ENCODE measurements around the gene HUWE1.
A peak's percentile ranks its signal among the peaks of the same experiment; 100 is the strongest.
"Not testable (repeated sequence)": the region's sequence is repeated elsewhere in the genome, so short reads cannot be mapped to it uniquely, and the experiment has no call there.

Gene HUWE1, protein sequence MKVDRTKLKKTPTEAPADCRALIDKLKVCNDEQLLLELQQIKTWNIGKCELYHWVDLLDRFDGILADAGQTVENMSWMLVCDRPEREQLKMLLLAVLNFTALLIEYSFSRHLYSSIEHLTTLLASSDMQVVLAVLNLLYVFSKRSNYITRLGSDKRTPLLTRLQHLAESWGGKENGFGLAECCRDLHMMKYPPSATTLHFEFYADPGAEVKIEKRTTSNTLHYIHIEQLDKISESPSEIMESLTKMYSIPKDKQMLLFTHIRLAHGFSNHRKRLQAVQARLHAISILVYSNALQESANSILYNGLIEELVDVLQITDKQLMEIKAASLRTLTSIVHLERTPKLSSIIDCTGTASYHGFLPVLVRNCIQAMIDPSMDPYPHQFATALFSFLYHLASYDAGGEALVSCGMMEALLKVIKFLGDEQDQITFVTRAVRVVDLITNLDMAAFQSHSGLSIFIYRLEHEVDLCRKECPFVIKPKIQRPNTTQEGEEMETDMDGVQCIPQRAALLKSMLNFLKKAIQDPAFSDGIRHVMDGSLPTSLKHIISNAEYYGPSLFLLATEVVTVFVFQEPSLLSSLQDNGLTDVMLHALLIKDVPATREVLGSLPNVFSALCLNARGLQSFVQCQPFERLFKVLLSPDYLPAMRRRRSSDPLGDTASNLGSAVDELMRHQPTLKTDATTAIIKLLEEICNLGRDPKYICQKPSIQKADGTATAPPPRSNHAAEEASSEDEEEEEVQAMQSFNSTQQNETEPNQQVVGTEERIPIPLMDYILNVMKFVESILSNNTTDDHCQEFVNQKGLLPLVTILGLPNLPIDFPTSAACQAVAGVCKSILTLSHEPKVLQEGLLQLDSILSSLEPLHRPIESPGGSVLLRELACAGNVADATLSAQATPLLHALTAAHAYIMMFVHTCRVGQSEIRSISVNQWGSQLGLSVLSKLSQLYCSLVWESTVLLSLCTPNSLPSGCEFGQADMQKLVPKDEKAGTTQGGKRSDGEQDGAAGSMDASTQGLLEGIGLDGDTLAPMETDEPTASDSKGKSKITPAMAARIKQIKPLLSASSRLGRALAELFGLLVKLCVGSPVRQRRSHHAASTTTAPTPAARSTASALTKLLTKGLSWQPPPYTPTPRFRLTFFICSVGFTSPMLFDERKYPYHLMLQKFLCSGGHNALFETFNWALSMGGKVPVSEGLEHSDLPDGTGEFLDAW (N-terminal part only)

DNA sequence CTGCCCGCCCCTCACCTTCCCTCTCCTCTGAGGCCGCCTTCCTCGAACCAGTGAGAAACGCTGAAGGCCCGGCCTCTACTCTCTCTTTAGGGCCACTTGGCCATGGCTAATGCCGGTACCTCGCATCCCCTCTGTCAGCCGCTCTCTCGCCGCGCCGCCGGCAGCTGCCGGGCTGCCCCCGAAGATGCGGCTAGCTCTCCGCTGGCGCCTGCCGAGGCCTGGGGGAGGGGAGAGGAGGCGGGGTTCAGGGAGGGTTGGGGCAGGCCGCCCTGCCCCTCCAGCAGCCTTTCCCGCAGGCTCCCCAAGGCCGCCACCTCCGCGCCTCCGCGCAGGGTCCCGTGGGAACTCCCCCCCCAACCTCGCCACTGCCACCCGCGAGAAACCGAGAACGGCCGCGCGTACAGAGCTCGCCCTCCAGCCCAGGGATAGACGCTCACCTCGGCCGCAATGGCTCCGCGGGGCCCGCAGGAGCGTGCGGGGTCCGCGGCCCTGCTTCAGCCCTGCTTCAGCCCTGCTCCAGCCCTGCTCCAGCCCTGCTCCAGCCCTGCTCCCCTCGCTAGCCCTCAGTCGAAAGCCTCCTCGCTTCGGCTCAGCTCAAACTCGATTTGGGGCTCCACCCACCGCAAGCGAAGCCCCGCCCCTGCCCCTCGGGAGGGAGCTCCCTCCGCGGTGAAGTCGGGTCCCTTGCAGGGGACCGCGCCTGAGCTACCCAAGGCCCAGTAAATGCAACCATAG, at the start of gene HUWE1:
HUWE1 (minus strand) TSS at position 569 of the 735 bp plus-strand sequence. CDS start 32,612 bp downstream, outside the sequence.
- peak; percentile 48 for DNase-seq (ENCODE audit: low spot score)

- DNase-seq (ENCODE audit: low spot score): no peak
Observed at GRCh38 chrX:53732797-53733196, 46.3 kb upstream of the HUWE1 start.

- no peak for DNase-seq (ENCODE audit: low spot score)
Observed at GRCh38 chrX:53729751-53730150, 43.2 kb upstream of the HUWE1 start.

- no peak for DNase-seq (ENCODE audit: low spot score)
Observed at GRCh38 chrX:53728506-53728905, 42.0 kb upstream of the HUWE1 start.

- no peak for DNase-seq (ENCODE audit: low spot score)
Observed at GRCh38 chrX:53724872-53725271, 38.4 kb upstream of the HUWE1 start.

- DNase-seq (ENCODE audit: low spot score): no peak
Observed at GRCh38 chrX:53723381-53723780, 36.9 kb upstream of the HUWE1 start.

GRCh38 chrX:53721610-53722009, 35.1 kb upstream of the HUWE1 start:
- DNase-seq (ENCODE audit: low spot score): not testable (repeated sequence)

DNA sequence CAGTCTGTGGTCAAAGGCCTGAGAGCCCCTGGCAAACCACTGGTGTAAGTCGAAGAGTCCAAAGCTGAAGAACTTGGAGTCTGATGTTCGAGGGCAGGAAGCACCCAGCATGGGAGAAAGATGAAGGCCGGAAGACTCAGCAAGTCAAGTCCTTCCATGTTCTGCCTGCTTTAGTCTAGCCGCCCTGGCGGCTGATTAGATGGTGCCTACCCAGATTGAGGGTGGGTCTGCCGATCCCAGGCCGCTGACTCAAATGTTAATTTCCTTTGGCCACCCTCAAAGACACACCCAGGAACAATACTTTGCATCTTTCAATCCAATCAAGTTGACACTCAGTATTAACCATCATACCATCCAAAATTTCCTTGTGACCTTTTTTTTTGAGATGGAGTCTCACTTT, 33.1 kb upstream of the HUWE1 start:
- not testable (repeated sequence) for DNase-seq (ENCODE audit: low spot score)

- DNase-seq (ENCODE audit: low spot score): no peak
Observed at GRCh38 chrX:53718073-53718472, 31.6 kb upstream of the HUWE1 start.

GRCh38 chrX:53717205-53717604, 30.7 kb upstream of the HUWE1 start:
- DNase-seq (ENCODE audit: low spot score): no peak

DNA sequence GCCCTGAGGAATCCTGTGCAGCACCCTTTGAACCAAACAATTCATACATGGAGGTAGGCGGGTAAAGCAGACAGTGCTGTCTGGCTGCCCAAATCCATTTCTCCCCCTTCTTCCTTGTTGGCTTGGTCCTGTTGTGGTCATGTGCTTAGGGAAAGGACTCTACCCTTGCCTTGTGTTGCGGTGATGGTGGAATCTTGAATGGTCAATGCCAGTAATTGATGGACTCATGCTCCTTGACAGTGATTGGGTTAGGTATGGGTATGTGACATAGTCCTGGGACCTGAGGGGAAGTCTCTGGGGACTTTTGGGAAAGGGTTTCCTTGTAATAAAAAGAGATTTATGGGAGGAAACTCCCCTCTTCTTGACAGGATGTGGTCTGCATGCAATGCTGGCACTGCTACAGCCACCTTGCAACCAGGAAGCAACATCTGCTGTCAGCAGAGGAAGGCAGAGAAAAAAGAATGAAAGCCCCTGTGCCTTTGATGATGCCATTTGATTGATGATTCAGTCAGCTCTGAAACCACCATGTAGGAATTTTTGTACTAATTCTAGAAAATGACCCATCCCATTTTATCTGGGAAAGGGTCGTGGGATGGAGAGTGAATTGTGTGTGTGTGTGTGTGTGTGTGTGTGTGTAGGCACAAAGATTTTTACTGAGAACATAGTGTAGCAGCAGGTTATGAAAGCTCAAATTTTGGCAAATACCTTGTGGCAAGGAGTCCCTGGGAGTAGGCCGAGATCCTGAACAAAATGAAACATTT, 30.0 kb upstream of the HUWE1 start:
- DNase-seq (ENCODE audit: low spot score): no peak

DNA sequence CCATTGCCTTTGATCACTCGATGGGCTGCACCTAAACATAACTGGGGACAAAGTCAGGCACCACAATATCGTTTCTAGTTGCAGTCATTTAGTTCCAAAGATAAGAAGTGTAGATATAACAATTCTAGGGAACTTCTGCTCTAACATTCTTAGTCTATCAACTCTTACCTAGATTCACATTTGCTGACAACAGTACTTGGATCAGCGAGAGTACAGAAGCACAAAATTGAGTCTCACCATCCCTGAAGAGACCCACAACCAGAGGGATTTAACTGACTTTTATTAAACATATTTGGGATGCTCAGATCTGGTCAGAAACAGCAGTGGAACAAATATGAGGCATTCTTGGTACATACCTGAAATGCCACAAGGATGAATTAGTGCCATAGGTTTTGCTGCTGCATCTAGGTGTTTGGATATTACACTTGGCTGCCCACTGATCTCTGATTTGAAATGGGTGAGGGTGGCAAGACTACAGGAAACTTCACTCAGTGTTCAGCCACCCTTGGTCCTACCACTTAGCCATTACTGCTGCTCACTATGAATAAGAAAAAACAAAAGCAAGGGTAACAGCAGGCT, 28.9 kb upstream of the HUWE1 start:
- DNase-seq (ENCODE audit: low spot score): no peak

DNA sequence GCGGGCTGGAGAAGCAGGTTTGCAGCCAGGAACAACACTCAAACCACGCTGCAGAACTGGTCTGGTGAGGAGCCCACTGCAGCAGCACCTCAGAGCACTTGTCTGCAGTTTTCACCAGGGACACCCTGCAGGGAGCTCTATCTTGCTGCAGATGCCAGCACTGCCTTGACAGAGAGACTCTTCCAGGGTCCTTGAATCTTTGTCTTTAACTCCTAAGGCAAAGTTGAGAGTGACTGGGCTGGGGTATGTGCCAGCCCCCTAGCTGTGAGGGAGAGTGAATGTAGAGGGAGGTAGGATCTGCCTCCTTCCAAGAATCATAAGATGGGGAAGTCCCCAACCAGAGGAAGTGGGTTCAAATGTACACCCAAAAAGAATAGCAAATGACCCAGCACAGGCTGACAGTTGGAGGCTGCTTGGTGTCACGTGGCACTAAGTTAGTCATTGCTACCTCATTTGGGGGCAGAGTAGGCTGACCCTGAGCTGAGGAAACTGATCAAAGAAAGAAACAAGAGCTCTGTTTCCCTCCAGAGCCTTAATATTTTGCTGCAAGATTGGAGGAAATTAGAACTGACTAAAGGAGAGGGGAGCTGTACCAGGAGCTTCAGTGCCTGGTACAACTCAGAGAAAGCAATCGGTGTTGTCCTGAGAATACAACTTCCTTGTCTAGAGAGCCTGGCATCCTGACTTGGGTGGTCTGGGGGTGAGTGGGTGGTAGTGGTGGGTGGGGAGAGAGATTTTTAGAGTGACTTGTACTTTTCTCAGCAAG, 28.2 kb upstream of the HUWE1 start:
- no peak for DNase-seq (ENCODE audit: low spot score)

GRCh38 chrX:53713987-53714579, 27.6 kb upstream of the HUWE1 start:
- DNase-seq (ENCODE audit: low spot score): no peak

- DNase-seq (ENCODE audit: low spot score): no peak
Observed at GRCh38 chrX:53711436-53711835, 24.9 kb upstream of the HUWE1 start.

GRCh38 chrX:53704854-53705253, 18.3 kb upstream of the HUWE1 start:
- no peak for DNase-seq (ENCODE audit: low spot score)

DNA sequence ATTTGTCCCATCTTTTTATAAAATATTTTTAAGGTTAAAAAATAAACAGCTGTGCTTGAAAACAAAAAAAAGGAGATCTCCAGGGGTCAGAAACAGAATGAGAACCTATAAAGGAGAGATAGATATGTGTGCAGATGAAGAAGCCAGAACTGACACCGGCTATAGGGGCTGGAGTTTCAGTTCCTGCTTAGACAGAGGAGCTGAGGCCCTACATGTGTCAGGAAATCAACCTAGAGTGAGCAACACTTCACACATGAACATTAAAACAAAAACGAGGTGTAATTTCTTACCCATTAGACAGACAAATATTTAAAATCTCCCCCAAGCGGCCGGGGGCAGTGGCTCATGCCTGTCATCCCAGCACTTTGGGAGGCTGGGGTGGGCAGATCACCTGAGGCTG, 17.8 kb upstream of the HUWE1 start:
- DNase-seq (ENCODE audit: low spot score): no peak

- DNase-seq (ENCODE audit: low spot score): no peak
Observed at GRCh38 chrX:53695946-53696549, 9.5 kb upstream of the HUWE1 start.

- no peak for DNase-seq (ENCODE audit: low spot score)
Observed at GRCh38 chrX:53694642-53695041, 8.1 kb upstream of the HUWE1 start.

All from hepatic stellate cell (primary cell).